A549 (cell line): ENCODE measurements around the gene WBP1L.

Source experiments
- CBX2 ChIP-seq: fragments of 200-600 bp; sonication (generic); IDR thresholded peaks from 2 replicates; pipeline ENCODE4 v1.6.1; 2016; ENCODE audit warnings: low read depth, mild to moderate bottlenecking, borderline replicate concordance
- CHD2 ChIP-seq: fragments of 150-350 bp; IDR thresholded peaks from 2 replicates; pipeline ENCODE4 v1.6.1; 2014; ENCODE audit warnings: low read length; ENCODE audit not compliant: partially characterized antibody
- GATA3 ChIP-seq: IDR thresholded peaks from 2 replicates; pipeline ENCODE4 v1.6.1; 2012; ENCODE audit warnings: borderline replicate concordance
- RAD21 ChIP-seq, 2 experiments: fragments of >200 bp in 1 of 2; sonication (Bioruptor Twin) in 1 of 2; formaldehyde crosslinking in 1 of 2; IDR thresholded peaks in 1 of 2; conservative IDR thresholded peaks in 1 of 2; 2 replicates in 1 of 2; 3 replicates in 1 of 2; pipeline ENCODE4 v1.6.1; 2012 to 2018; ENCODE audit warnings: inconsistent platforms in 1 of 2
- TF ChIP-seq, protein P1 (sequence below): fragments of >200 bp; sonication (Bioruptor Twin); formaldehyde crosslinking; IDR thresholded peaks from 3 replicates; pipeline ENCODE4 v1.5.1; 2016
- TF ChIP-seq, protein P2 (sequence below): IDR thresholded peaks from 2 replicates; pipeline ENCODE4 v1.6.1; 2012; ENCODE audit warnings: low read depth, borderline replicate concordance

DNA sequence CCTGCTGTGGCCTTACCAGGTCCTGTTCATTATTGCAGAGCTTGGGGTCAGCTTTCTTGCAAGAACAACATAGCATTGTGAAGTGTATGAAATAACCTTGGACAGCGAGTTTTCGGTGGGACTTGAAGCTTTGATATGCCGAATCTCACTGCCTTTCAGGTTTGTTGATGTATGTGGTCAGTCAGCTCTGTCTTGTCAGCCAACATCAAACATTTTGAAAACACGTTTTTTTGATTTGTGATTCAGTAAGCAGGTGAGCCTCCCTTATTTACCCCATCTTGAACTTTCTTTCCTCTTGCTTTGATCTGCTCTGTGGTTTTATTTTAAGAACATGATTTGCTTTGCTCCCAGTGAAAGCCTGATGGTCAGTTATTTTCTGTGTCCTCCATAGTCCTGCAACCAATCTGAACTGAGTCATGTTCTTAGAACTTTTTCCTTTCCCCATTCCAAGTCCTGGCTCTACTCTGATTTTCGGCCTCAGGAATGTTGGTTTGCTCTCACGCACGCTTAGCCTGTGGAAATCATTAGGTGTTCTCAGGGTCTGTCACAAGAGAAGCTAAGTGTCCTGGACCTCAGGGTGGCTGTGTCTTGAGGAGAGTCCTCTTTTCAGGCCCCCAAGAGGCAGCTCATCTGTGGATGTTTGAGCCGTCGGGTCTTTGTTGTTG is 8.7 kb downstream of the WBP1L start:
- TF ChIP-seq, protein P1, sequence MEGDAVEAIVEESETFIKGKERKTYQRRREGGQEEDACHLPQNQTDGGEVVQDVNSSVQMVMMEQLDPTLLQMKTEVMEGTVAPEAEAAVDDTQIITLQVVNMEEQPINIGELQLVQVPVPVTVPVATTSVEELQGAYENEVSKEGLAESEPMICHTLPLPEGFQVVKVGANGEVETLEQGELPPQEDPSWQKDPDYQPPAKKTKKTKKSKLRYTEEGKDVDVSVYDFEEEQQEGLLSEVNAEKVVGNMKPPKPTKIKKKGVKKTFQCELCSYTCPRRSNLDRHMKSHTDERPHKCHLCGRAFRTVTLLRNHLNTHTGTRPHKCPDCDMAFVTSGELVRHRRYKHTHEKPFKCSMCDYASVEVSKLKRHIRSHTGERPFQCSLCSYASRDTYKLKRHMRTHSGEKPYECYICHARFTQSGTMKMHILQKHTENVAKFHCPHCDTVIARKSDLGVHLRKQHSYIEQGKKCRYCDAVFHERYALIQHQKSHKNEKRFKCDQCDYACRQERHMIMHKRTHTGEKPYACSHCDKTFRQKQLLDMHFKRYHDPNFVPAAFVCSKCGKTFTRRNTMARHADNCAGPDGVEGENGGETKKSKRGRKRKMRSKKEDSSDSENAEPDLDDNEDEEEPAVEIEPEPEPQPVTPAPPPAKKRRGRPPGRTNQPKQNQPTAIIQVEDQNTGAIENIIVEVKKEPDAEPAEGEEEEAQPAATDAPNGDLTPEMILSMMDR = no peak
- TF ChIP-seq RAD21 (conservative IDR thresholded peaks at IDR 0.05 in 1 of 2, IDR thresholded peaks at IDR 0.05 in 1 of 2) = no peak
- no peak for TF ChIP-seq GATA3
- TF ChIP-seq, protein P2, sequence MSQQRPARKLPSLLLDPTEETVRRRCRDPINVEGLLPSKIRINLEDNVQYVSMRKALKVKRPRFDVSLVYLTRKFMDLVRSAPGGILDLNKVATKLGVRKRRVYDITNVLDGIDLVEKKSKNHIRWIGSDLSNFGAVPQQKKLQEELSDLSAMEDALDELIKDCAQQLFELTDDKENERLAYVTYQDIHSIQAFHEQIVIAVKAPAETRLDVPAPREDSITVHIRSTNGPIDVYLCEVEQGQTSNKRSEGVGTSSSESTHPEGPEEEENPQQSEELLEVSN = no peak
- no peak for TF ChIP-seq CHD2
- no peak for TF ChIP-seq CBX2
